ENCODE data around the gene MIAT. TPM values are rescaled to one million over a fixed set of nuclear protein-coding genes. Genes with fewer than 3 reads are reported as not detected.

Gene MIAT
- total RNA-seq, 3 donors from 2014 or later, result 0.80 to 2.3 (median 1.9) TPM

GRCh38 chr22:26658671-26659478, 1.5 kb downstream of the MIAT start:
- Histone ChIP-seq H3K27me3 (peaks cover 2 to 37% of the 10 kb centered on the region in 2 donors), H3K9me3 (no peaks in the 10 kb centered on the region), H3K36me3 (no peaks in the 10 kb centered on the region), H3K27ac (no peak overlapping the region), H3K4me3 (peak overlapping the region; percentile 18 to 57 (median 30)), H3K4me1 (peaks cover 0 to 3% of the 10 kb centered on the region in 2 donors)
- DNase-seq (ENCODE audit: low spot score in 2 of 2), result peak in 1 of 2 donors; percentile 26
- TF ChIP-seq, protein P1, sequence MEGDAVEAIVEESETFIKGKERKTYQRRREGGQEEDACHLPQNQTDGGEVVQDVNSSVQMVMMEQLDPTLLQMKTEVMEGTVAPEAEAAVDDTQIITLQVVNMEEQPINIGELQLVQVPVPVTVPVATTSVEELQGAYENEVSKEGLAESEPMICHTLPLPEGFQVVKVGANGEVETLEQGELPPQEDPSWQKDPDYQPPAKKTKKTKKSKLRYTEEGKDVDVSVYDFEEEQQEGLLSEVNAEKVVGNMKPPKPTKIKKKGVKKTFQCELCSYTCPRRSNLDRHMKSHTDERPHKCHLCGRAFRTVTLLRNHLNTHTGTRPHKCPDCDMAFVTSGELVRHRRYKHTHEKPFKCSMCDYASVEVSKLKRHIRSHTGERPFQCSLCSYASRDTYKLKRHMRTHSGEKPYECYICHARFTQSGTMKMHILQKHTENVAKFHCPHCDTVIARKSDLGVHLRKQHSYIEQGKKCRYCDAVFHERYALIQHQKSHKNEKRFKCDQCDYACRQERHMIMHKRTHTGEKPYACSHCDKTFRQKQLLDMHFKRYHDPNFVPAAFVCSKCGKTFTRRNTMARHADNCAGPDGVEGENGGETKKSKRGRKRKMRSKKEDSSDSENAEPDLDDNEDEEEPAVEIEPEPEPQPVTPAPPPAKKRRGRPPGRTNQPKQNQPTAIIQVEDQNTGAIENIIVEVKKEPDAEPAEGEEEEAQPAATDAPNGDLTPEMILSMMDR (IDR thresholded peaks at IDR 0.05), result no peak
- no peak for TF ChIP-seq POLR2A (IDR thresholded peaks at IDR 0.05)
- TF ChIP-seq POLR2AphosphoS5 (IDR thresholded peaks at IDR 0.05), result no peak
- intact Hi-C loops (cut with DNase I; ENCODE audit: low total_unique reads), result no loop called here

GRCh38 chr22:26660356-26660755, 3.0 kb downstream of the MIAT start:
- H3K4me3 ChIP-seq, result no peak overlapping the region
- intact Hi-C loops (cut with DNase I; ENCODE audit: low total_unique reads), result no loop called here
- no peaks in the 10 kb centered on the region for H3K36me3 ChIP-seq
- TF ChIP-seq POLR2AphosphoS5 (IDR thresholded peaks at IDR 0.05) (no peak), POLR2A (IDR thresholded peaks at IDR 0.05) (no peak)
- TF ChIP-seq, protein P1 (IDR thresholded peaks at IDR 0.05), result no peak
- H3K4me1 ChIP-seq, result peaks cover 0 to 3% of the 10 kb centered on the region in 2 donors
- H3K27me3 ChIP-seq, result peaks cover 2 to 37% of the 10 kb centered on the region in 2 donors
- H3K27ac ChIP-seq, result no peak overlapping the region
- no peaks in the 10 kb centered on the region for H3K9me3 ChIP-seq
- no peak for DNase-seq (ENCODE audit: low spot score in 2 of 2)

- TF ChIP-seq, protein P1 (IDR thresholded peaks at IDR 0.05), result no peak
- no peak for TF ChIP-seq POLR2AphosphoS5 (IDR thresholded peaks at IDR 0.05)
- no peak for TF ChIP-seq POLR2A (IDR thresholded peaks at IDR 0.05)
- no peaks in the 10 kb centered on the region for H3K9me3 ChIP-seq
- H3K4me3 ChIP-seq, result no peak overlapping the region
- peaks cover 2 to 37% of the 10 kb centered on the region in 2 donors for H3K27me3 ChIP-seq
- no peak for DNase-seq (ENCODE audit: low spot score in 2 of 2)
- no peak overlapping the region for H3K27ac ChIP-seq
- H3K4me1 ChIP-seq, result peaks cover 0 to 3% of the 10 kb centered on the region in 2 donors
- no peaks in the 10 kb centered on the region for H3K36me3 ChIP-seq
- intact Hi-C loops (cut with DNase I; ENCODE audit: low total_unique reads), result no loop called here
Observed at GRCh38 chr22:26660961-26661578, 3.7 kb downstream of the MIAT start.

DNA sequence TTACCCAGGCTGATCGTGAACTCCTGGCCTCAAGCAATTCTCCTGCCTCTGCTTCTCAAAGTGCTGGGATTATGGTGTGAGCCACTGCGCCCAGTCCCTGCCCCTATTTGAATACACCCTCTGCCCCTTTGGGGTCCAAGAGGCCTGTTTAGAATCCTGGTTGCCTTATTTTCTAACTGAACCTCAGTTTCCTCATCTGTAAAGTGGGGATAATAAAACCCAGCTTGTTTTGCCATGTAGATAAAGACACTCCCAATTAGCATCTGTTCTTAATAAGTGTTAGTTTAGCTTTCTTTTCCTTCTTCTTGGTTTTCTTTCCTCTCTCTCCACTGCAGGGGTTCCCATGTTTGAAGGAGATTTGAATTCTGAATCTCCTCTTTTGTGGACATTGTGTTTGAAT, 4.8 kb downstream of the MIAT start:
- Histone ChIP-seq H3K36me3 (no peaks in the 10 kb centered on the region), H3K4me1 (peaks cover 0 to 3% of the 10 kb centered on the region in 2 donors), H3K9me3 (no peaks in the 10 kb centered on the region), H3K27me3 (peaks cover 0 to 29% of the 10 kb centered on the region in 2 donors), H3K4me3 (no peak overlapping the region), H3K27ac (no peak overlapping the region)
- TF ChIP-seq POLR2AphosphoS5 (IDR thresholded peaks at IDR 0.05) (no peak), POLR2A (IDR thresholded peaks at IDR 0.05) (no peak)
- TF ChIP-seq, protein P1 (IDR thresholded peaks at IDR 0.05), result no peak
- DNase-seq (ENCODE audit: low spot score in 2 of 2), result no peak
- intact Hi-C loops (cut with DNase I; ENCODE audit: low total_unique reads), result no loop called here

DNA sequence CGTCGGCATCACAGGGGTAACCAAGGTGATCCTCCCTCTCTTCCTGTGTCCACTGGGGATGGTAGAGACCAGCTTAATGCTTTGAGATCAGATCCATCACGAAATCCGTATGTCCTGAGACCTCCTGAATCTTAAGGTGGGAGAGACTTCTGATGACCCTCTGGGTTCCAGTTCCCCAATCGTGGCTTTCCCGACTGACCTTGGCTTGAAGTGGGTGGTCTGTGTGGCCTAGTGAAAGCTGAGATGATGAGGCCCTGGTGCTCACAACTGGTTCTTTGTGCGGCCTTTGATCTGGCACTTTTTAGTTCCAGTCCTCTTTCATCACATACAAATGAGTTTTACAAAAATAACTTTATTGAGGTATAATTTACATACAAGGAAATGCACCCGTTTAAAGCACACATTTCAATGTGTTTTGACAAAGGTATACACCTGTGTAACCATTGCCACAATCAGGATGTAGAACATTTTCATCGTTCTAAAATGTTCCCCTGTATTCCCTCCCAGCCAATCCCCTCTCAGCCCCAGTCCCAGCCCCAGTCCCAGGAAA, 6.1 kb downstream of the MIAT start:
- intact Hi-C loops (cut with DNase I; ENCODE audit: low total_unique reads), result no loop called here

More for the DNA sequence above, 6.1 kb downstream of the MIAT start:
- no peaks in the 10 kb centered on the region for H3K9me3 ChIP-seq
- no peak for DNase-seq (ENCODE audit: low spot score in 2 of 2)
- no peak for TF ChIP-seq POLR2A (IDR thresholded peaks at IDR 0.05)
- no peak for TF ChIP-seq POLR2AphosphoS5 (IDR thresholded peaks at IDR 0.05)
- TF ChIP-seq, protein P1 (IDR thresholded peaks at IDR 0.05), result no peak
- H3K4me1 ChIP-seq, result peaks cover 0 to 2% of the 10 kb centered on the region in 2 donors
- H3K4me3 ChIP-seq, result no peak overlapping the region
- peaks cover 0 to 16% of the 10 kb centered on the region in 2 donors for H3K27me3 ChIP-seq
- no peak overlapping the region for H3K27ac ChIP-seq
- H3K36me3 ChIP-seq, result no peaks in the 10 kb centered on the region
